HG03196 (cell line): ENCODE data around the gene INA.

Source experiments
- ATAC-seq: cut with Tn5 transposase; IDR thresholded peaks from one replicate; pipeline ENCODE4 v1.9.1; 2021; ENCODE audit not compliant: unreplicated experiment

Gene INA

GRCh38 chr10:103273041-103273441, 3.9 kb upstream of the INA start:
- ATAC-seq: no peak

GRCh38 chr10:103276251-103276895, 565 bp upstream of the INA start:
- no peak for ATAC-seq

DNA sequence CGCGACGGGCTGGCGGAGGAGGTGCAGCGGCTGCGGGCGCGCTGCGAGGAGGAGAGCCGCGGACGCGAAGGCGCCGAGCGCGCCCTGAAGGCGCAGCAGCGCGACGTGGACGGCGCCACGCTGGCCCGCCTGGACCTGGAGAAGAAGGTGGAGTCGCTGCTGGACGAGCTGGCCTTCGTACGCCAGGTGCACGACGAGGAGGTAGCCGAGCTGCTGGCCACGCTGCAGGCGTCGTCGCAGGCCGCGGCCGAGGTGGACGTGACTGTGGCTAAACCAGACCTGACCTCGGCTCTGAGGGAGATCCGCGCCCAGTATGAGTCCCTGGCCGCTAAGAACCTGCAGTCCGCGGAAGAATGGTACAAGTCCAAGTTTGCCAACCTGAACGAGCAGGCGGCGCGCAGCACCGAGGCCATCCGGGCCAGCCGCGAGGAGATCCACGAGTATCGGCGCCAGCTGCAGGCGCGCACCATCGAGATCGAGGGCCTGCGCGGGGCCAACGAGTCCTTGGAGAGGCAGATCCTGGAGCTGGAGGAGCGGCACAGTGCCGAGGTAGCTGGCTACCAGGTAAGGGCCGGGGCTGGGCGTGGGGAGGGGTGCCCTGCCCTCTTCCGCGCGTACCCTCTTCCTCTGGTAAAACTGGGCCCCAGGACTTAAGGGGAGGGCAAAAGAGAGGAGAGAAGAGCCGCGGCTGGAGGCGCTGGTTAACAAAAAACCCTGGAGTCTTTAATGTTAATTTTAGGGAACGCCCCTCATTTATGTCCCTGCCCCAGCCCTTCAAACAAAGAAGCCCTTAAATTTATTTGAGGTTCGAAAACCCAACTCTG, 987 bp downstream of the INA start:
- ATAC-seq: no peak

DNA sequence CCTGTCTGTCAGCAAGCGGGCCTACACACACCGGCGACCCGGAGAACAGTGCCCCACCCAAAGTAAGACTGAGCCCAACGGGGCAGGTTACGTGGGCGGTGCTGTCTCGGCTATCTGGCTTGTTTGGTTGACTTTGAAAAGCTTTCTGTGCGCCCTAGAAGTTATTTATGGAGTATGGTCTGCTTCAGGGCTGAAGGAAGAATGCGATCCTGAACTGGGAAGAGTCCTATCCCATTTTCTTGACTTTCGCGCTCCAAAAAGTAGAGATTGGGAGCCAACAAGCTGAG, 1.5 kb downstream of the INA start:
- ATAC-seq: no peak

GRCh38 chr10:103278862-103279298, 1.9 kb downstream of the INA start:
- no peak for ATAC-seq

GRCh38 chr10:103280031-103280430, 3.1 kb downstream of the INA start:
- ATAC-seq: no peak

DNA sequence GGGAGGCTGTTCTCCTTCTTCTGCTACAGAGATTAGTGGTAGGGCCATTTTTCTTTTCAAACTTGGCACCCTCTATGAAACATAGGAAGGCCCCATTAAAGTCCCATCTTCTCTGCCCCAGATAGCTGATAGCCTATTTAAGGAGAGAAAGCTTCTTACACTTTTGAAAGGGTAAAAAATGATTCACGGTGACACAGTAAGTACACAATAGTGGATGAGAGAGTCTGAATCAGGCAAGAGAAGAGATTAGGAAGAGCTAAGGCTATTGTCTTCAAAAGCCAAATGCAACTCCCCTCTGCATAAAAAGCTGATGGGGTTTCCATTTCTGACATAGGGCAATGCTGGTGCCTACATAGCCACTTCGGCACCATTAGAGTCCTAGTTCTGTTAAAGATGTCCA, 3.6 kb downstream of the INA start:
- ATAC-seq: no peak

DNA sequence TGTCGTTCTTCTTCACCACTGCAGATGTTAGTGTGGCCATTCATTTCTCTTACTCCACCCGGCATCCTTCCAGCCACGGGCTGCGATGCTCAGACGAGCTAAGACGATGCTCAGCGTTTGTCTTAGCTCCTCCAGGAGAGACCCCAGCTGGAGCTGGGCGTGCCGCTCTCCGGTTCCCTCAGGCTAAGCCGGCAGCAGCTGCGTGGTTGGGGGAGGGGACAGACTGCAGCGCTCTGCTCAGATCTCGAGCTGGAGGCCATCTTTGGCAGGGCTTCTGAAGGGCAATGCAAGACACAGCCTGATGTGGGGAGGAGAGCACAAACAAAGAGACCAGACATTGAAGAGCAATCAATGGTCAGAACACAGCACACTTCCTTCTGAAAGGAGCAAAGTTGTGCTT, 4.8 kb downstream of the INA start:
- ATAC-seq: no peak

DNA sequence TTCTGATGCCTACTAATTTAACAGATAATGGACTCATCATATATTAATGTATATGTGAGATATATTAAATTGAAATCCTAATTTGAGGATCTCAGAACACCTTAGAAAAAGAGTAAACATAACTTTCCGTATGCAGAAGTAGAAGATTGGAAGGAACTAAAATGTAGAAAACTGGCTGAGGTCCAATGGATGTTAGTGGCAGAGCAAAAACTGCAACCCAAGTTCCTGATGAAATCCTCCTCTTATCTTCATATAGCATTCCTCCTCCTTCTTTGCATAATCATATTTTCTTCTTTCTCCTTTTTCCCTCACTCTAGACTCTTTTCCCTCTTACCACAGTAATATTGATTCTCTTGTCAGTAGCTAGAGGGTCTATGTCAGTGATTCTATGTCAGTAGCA, 6.0 kb downstream of the INA start:
- no peak for ATAC-seq

DNA sequence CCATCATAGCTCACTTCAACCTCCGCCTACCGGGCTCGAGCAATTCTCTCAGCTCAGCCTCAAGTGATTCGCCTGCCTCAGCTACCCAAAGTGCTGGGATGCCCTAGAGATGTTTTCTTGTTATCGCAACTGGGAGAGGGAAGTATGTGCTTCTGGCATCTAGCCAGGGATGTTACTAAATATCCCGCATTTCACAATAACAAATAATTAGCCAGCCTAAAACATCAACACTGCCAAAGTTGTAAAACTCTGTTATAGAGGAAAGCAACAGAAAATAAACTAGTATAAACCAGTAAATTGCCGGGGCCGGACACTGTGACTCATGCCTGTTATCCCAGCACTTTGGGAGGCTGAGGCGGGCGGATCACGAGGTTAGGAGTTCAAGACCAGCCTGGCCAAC, 7.2 kb downstream of the INA start:
- no peak for ATAC-seq

- ATAC-seq: no peak
Measured at GRCh38 chr10:103287992-103288391, 11.1 kb downstream of the INA start.

GRCh38 chr10:103291588-103291987, 14.7 kb downstream of the INA start:
- ATAC-seq: no peak

DNA sequence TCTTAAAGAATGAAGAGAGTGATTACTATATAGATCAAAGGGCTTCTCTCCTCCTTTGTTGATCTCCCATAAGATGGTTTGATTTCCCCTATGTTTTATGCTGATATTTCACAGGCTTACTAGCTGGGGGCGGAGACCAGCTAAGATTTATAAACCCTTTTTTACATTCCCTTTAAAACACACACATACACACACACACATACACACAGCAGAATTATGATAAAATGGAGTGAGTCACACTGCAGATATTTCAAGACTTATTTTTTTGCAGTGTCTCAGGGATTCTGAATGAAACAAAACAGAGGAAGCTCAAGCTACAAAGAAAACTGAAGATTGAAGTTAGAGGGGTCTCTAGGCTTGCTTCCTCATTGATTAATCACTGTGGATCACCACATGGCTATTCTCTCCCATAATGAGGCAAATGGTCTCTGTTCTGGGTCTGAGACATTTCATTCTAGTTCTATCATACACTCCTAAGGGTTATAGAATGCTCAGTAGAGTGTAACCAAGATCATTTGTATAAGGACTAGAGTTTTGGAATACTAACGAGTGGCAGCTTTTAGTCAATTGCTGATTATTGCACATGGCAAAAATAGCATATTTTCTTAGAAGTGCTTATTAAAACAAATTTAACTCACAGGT, 18.6 kb downstream of the INA start:
- ATAC-seq: no peak

DNA sequence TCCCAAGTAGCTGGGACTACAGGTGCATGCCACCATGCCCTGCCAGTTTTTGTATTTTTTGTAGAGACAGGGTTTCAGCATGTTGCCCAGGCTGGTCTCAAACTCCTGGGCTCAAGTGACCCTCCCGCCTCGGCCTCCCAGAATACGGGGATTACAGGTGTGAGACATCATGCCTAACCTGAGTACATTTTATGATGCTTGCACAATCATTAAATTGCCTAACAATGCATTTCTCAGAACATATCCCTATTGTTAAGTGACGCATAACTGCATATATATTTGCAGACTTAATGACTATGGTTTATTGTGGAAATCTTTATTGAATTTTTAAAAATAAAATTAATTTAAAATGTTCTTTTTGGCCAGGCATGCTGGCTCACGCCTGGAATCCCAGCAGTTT, 30.7 kb downstream of the INA start:
- ATAC-seq: no peak

DNA sequence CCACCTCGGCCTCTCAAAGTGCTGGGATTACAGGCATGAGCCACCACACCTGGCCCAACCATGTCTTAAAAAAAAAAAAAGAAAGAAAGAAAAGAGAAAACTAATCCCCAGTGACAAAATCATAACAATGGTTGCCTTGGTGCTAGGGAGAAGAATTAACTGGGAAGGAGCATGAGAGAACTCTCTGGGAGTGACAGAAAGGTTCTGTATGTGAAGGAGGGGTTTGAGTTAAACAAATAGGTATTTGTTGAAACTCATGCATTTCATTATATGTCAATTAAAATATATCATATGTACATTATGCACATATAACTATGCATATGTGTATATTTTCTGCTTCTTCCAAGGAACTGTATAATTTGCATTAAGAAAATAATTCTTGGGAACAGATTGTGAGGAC, 33.3 kb downstream of the INA start:
- ATAC-seq: no peak

DNA sequence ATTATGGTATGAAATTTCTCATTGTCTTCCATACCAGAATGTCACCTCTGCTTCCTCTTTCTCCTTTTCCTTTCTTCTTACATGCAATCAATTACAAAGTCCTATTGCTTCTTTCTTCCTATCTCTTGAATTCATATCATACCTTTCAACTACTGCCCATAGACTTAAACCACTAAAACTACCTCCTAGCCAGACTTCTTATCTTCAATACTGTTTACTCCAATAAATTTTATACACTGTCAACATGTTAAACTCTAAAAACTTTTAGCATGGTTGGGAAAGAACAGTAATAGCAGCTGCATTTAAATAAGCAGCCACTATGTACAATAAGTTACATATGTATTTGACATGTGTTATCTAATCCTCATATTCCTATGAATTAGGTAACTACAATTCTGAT, 39.1 kb downstream of the INA start:
- ATAC-seq: no peak

DNA sequence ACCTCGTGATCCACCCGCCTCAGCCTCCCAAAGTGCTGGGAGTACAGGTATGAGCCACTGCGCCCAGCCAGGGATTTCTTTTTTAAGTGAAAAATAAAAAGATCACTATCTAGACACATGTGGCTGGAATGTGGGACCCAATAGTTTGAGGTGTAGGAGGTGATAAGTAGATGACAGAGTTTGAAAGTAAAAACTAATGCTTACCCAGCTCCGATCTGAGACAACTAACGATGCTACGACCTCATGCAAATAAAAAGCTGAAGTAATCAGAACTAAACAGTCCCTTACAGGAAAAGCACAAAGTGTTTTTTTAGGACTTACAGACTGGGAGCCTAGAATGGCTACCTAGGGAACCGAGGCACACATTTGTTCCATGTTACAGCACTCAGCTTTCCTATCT, 51.0 kb downstream of the INA start:
- ATAC-seq: no peak

GRCh38 chr10:103333934-103334520, 57.1 kb downstream of the INA start:
- no peak for ATAC-seq

DNA sequence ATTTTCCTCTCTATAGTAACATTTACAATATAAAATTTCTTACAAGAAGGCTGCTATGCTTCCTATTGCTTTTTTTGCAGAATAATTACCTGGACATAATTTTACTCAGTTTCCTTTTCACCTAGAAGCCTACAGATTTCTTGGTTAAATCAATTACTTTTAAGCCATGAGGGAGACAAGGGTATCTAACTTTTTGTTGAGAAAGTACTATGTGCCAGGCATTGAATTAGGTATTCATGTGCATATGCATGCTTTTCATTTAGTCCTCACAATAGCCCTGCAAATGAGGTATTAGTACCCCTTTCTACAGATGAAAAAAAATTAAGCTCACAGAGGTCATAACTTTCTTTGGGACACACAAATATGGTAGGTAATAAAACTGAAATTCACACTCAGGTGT, 57.6 kb downstream of the INA start:
- no peak for ATAC-seq

GRCh38 chr10:103336370-103336769, 59.4 kb downstream of the INA start:
- no peak for ATAC-seq
